Nephron (organoid): ENCODE measurements around the gene CD34.

Experiments used
- H3K27ac Mint-ChIP-seq, 3 experiments: 2 replicates each; pipeline ENCODE4 v1.8.0; 2020; ENCODE audit warnings: mixed read lengths in 3 of 3, mild to moderate bottlenecking in 2 of 3, moderate library complexity in 1 of 3
- H3K27me3 Mint-ChIP-seq: 2 replicates; pipeline ENCODE4 v1.8.0; 2021; ENCODE audit warnings: low read depth, mild to moderate bottlenecking, moderate library complexity, mixed read lengths
- H3K36me3 Mint-ChIP-seq: 2 replicates; pipeline ENCODE4 v1.8.0; 2020; ENCODE audit warnings: low read depth, mixed read lengths
- H3K4me1 Mint-ChIP-seq: 2 replicates; pipeline ENCODE4 v1.8.0; 2020; ENCODE audit warnings: mixed read lengths
- H3K4me3 Mint-ChIP-seq, 3 experiments: 2 replicates each; pipeline ENCODE4 v1.8.0; 2020; ENCODE audit warnings: mild to moderate bottlenecking in 3 of 3, mixed read lengths in 3 of 3, moderate library complexity in 2 of 3
- H3K9me3 Mint-ChIP-seq: 2 replicates; pipeline ENCODE4 v1.8.0; 2020; ENCODE audit warnings: mixed read lengths
- TF ChIP-seq, protein P1 (sequence below), 3 experiments: fragments of 200-600 bp; sonication (generic); IDR thresholded peaks; one replicate each; pipeline ENCODE4 v1.5.0; 2021; ENCODE audit warnings: antibody characterized with exemption in 3 of 3; ENCODE audit not compliant: unreplicated experiment in 3 of 3

The CD34 gene

DNA sequence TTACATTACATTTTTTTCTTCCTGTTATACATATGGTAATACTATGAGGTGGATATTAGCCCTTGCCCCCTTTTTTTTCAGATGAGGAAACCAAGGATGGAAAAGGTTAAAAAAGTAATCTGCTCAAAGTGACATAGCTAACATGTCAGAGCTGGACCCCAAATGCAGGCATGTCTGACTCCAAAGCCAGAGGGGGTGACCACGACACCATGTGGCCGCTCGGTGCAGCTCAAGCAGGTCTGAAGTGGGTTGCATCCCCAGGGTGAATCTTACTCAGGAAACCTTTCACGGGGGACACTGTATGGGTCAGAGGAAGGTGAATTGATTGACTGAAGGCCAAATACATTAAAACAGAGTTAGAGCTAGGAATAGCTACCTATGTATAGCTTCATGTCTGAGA is 34.8 kb downstream of the CD34 start:
- H3K27ac Mint-ChIP-seq = no peak overlapping the region
- H3K9me3 Mint-ChIP-seq = no peaks in the 10 kb centered on the region
- H3K36me3 Mint-ChIP-seq = no peaks in the 10 kb centered on the region
- no peak overlapping the region for H3K4me3 Mint-ChIP-seq
- TF ChIP-seq, protein P1, sequence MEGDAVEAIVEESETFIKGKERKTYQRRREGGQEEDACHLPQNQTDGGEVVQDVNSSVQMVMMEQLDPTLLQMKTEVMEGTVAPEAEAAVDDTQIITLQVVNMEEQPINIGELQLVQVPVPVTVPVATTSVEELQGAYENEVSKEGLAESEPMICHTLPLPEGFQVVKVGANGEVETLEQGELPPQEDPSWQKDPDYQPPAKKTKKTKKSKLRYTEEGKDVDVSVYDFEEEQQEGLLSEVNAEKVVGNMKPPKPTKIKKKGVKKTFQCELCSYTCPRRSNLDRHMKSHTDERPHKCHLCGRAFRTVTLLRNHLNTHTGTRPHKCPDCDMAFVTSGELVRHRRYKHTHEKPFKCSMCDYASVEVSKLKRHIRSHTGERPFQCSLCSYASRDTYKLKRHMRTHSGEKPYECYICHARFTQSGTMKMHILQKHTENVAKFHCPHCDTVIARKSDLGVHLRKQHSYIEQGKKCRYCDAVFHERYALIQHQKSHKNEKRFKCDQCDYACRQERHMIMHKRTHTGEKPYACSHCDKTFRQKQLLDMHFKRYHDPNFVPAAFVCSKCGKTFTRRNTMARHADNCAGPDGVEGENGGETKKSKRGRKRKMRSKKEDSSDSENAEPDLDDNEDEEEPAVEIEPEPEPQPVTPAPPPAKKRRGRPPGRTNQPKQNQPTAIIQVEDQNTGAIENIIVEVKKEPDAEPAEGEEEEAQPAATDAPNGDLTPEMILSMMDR (IDR thresholded peaks at IDR 0.05; ENCODE audit: unreplicated experiment in 3 of 3) = no peak
- H3K4me1 Mint-ChIP-seq = peaks cover 25% of the 10 kb centered on the region
- H3K27me3 Mint-ChIP-seq = peaks cover 19% of the 10 kb centered on the region

DNA sequence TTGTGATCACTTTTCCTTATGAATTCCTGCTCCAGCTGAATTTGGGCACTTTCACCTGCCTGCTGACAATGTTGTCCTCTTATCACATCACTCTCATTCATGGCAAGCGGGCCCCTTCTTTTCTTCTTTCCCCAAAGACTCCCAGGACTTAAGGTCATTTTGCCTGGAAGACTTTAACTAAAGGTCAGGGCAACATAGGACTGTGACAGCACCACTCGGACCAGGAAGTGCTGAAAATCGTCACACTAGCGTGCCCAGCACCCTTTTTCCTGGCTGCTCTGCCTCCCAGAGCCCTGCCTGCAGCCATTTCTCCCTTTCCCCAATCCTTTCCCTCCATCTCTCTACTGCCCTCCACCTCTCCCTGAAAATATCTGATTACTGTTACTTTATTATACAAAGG is 35.4 kb downstream of the CD34 start:
- Mint-ChIP-seq H3K27me3 (peaks cover 19% of the 10 kb centered on the region), H3K27ac (no peak overlapping the region), H3K4me1 (peaks cover 25% of the 10 kb centered on the region), H3K9me3 (no peaks in the 10 kb centered on the region), H3K4me3 (no peak overlapping the region), H3K36me3 (no peaks in the 10 kb centered on the region)
- TF ChIP-seq, protein P1 (IDR thresholded peaks at IDR 0.05; ENCODE audit: unreplicated experiment in 3 of 3) = no peak

DNA sequence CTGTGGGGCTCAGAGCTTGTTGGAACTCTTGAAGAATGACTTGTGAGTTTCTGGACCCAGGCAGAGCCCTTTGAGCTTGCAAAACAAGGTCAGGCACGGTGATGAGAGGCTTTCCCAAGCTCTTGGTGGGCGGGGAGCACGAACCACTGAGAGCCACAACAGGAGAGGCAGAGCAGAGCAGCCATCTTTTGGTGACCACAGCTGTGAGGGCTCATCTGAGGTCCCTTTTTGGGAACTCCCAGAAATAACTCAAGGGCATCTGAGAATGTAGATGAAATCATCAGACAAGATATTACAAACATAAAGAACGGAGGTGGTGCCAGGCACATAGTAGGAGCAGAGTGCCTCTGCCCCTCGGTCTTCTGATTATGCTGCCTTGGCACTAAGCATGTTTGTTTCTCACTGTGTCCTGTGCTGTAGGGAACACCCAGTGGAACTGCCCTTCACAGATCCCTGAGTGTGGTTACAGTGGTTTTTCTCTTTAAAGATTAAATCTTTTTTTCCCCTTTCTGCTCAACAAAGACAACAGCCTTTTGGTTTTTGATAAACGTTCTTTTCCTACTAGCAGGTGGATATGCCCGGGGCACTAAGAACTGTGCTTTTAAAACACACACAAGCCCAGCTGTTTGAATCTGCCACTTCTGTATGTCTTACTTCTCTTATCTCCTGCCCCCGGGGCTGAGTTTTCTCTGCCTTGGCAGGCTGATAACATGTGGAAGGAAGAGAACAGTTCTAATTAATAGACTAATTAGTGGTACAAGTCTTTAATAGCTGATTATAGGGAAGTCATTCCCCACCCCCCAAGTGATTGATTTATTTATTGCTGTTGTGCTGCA is 37.7 kb downstream of the CD34 start:
- no peaks in the 10 kb centered on the region for H3K36me3 Mint-ChIP-seq
- peaks cover 25% of the 10 kb centered on the region for H3K4me1 Mint-ChIP-seq
- TF ChIP-seq, protein P1 (IDR thresholded peaks at IDR 0.05; ENCODE audit: unreplicated experiment in 3 of 3) = no peak
- H3K27ac Mint-ChIP-seq = no peak overlapping the region
- no peak overlapping the region for H3K4me3 Mint-ChIP-seq
- H3K9me3 Mint-ChIP-seq = no peaks in the 10 kb centered on the region
- peaks cover 15% of the 10 kb centered on the region for H3K27me3 Mint-ChIP-seq

- peaks cover 25% of the 10 kb centered on the region for H3K4me1 Mint-ChIP-seq
- TF ChIP-seq, protein P1 (IDR thresholded peaks at IDR 0.05; ENCODE audit: unreplicated experiment in 3 of 3) = no peak
- H3K27me3 Mint-ChIP-seq = peaks cover 16% of the 10 kb centered on the region
- peak overlapping the region in 1 of 3 experiments; percentile 38 for H3K4me3 Mint-ChIP-seq
- no peaks in the 10 kb centered on the region for H3K36me3 Mint-ChIP-seq
- no peaks in the 10 kb centered on the region for H3K9me3 Mint-ChIP-seq
- no peak overlapping the region for H3K27ac Mint-ChIP-seq
Observed at GRCh38 chr1:207872621-207873020, 38.3 kb downstream of the CD34 start.

GRCh38 chr1:207871117-207871649 is 39.7 kb downstream of the CD34 start:
- Mint-ChIP-seq H3K4me3 (peak overlapping the region; percentile 14 to 76 (median 63)), H3K27ac (no peak overlapping the region), H3K4me1 (peaks cover 25% of the 10 kb centered on the region), H3K9me3 (no peaks in the 10 kb centered on the region), H3K27me3 (peaks cover 15% of the 10 kb centered on the region), H3K36me3 (no peaks in the 10 kb centered on the region)
- TF ChIP-seq, protein P1 (IDR thresholded peaks at IDR 0.05; ENCODE audit: unreplicated experiment in 3 of 3) = no peak
